Measurements from ENCODE around the gene ATXN7.

The ATXN7 gene

DNA sequence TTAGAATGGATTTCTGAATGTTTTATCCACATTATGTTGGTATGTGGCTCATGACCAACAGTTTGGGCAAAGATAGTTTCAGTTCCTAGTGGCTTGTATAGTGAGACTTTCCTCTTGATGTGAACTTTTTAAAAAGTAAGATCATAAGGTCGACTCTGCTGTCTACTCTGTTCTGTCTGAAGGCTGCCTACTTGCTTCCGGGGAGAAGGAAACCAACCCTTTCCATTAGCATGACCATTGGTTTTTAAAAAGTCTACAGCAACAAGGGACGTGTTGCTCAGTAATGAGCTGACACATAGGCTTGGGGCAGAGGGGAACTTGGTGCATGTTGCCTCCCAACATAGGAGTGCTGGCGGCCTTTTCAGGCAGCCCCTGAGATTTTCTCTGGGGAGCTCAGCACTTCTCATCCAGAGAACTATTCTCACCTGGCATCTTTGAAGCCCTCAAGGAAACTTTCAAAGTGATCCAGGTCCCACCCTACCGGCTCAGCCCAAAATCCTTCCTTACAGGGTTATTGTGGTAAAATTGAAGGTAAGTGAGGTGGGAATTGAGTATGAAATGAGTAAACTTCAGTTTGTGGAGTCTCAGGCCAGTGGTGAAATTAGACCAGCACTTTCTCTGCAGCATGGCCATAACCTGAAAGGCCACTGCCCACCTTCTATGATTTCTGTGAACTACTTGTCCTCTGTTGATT lies 129.0 kb downstream of the ATXN7 start:
- no peak for DNase-seq

DNA sequence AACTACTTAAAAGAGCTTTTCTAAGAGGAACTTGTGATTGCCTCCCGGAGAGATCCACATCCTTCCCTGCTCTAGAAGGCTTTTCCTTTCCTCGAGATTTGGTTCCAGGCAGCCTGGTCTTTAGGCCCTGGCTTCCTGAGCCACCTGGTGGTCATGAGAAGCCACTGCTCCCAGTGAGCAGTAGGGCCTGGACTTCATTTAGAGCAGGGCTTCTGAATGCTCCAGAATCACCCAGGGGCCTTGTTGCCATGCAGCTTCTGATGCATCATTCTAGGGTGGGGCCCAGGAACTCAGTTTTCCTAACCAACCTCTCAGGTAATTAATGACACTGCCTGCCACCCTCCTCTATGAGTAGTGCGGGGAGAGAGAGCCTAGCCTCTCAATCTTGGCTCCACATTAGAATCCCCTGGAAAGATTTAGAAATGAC lies 130.0 kb downstream of the ATXN7 start:
- DNase-seq, result peak; percentile 70

DNA sequence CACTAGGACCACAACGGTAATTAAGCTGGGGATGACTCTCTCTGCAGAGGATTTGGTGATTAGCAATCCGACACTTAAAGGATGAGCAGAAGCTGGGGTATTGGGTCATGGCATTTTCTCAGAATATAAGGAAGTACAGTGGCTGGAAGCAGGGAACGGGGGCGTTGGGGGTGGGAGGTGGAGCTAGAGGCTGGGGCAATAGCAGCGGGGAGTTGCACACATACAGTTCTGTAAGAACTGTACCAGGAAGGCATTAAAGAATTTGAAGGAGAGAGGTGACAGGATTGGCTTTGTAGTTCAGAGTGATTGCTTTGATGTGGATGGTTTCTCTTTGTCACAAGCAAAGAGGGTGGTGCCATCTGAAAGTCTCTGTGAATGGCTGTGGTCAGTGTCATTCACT lies 131.4 kb downstream of the ATXN7 start:
- DNase-seq, result no peak

DNA sequence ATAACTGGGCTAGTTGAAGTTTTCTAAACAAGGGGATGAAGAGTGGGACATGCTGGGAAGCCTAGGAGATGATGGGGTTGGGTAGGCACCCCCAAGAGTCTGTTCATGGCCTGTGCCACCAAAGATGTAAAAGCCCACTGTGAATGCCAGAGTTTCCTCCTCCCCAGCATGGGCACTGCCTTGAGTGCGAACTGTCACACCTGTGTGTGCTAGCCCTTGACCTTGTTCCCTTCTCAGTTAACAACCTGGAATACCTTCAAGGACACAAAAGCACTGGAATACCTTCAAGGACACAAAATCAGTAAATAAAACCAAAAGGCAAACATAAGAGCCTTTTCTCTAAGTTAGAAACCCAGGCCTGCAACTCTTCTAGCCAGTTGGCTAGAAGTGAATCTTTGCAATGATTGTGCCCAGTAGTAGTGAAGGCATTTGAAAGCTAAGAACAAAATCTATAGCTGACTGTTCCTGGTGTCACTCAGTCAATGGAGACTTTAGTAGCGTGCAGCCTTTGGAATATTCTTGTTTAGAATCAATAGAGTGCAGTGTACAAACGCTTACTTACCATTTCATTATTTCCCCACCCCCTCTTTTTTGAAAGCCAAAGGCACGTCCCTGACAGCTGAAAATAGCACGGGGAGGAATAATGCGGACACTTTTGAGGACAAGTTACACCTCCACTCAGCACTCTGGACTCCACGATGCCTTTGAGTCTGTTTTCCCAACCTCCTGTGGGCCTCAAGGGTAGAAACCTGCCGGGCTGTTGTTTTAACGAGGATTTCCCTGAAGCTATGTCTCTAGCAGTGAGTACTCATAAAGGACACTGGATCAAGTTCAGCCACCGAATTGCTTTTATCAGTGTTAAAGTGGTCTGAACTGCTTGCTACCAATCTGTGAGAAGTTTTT lies 135.4 kb downstream of the ATXN7 start:
- no peak for DNase-seq

DNA sequence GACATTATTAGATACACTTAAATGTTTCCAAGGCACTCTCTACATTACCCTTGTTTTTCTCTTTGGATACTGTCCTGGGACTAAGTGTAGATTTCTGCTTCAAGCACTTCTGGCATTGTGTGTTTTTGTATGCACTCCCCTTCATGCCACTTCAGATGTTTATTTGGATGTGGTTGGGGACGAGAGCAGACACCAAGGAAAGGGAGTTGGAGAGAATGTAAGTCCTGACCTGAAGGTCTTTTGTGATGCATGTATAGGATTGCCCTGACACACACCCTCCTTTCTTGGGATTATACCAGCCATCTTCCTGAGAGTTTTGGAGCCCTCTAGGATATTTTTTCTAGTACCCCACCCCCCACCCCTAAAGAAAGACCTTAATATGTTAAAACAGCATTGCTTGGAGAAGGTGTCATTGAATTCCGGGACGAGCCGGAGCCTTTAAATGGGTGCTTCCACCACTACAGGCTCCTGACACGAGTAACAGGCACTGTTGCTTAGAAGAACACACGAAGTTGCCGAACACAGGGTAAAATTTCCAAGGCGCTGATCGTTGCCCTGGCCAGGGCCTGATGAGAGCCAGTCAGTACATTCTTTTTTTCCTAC lies 136.9 kb downstream of the ATXN7 start:
- DNase-seq, result no peak

DNA sequence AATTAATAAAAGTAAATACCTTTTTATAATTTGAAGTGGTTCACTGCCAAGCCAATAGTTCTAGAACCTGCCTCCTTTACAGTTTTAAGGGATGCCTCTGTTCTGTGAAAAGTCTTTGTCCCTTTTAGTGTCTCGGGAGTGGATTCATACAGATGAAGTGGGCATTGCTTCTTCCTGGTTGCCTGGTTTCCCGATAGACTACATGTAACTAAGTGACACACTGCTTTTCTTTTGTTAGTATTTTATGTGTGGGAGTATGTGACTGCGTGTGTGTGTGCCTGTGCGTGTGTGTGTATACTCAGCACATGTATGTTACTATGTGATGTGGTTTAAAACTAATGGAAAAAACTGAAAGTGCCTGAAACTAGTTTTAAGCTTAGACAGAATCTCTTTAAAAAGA lies 138.6 kb downstream of the ATXN7 start:
- no peak for DNase-seq

DNA sequence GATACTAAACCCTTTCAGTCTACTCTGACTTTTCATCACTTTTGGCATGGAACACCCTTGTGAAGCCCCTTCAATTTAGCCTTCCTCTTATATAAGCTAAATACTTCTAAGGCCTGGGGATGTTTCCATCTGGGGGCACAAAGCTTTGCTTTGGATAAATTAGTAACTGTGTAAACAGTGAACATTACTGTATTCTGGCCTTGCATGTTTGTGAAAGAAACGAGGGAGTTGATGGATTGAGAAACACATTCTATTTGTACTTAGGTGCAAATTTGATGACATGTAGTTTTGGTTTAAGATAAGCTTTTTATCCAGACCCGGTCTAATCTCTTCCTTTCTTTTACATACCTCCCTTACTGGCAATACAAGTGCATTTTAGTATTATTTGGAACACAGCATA lies 139.9 kb downstream of the ATXN7 start:
- DNase-seq, result no peak

DNA sequence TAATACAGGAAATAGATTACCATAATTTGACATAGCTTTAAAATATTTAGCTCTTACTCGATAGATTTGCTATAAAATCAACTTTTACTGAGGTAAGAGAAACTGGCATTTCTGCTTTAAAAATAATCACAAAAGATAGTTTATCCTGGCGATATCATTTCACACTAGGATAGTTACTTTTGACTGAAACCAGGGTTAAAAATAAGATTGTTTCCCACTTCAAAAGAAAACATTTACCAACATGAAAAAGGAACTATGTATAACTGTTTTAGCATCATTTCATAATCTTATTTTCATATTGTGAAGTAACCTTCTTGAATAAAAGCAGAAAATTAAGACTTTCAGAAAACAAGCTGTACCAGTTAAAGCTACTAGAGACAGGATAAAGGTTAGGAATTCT lies 144.3 kb downstream of the ATXN7 start:
- no peak for DNase-seq

DNA sequence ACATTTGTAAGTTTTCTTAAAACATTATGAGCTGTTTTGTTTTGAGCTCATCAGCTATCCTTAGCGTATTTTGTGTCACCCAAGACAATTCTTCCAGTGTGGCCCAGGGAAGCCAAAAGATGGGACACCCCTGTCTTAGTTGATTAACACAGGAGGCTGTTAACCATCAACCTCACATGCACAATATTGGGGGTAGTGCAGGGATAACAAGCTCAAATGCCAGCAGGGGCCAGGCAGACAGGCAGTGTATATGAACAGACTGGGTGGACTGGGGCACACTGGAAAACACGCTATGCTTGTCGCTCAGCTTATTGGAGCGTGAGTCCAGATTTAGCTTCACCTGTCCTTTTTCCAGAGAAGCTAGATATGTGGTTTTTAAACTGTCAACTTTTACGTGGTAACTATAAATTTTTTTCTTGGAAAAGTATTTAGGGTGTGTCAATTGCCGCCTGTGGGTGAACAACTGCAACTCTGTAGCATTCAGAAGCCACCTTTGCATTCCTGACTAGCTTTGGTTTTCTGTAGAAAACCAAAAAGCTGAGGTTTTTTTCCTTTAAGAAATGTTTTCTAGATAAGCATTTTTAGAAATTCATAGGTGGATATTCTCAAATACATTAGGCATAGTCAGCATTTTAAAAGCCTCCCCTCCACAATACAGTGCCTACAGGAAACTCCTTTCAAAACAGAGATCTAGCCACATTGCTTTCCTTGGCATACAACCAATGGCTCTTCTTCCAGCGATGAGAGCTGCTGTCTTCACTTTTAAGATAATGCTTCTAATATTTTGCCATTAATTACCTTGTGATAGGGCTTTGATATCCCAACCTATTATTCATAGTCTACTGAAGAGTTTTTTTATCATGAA lies 145.1 kb downstream of the ATXN7 start:
- no peak for DNase-seq

DNA sequence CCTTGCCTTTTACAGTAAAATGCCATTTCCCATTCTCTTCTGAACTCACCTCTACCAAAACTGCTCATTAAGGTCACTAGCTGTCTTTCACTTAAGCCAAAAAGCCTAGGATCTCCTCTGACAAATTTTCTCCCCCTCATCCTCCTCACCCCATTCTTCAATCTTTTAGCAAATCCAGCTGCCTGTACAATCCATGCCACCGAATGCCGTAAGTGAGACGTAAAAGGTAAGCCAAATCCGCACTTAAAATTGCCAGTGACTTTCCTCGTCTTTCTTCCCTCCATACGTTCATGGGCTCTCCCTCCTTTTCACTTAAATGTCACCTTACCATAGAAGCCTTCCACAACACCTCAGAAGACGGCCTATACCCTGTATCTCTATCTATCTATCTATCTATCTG lies 145.9 kb downstream of the ATXN7 start:
- DNase-seq, result no peak

DNA sequence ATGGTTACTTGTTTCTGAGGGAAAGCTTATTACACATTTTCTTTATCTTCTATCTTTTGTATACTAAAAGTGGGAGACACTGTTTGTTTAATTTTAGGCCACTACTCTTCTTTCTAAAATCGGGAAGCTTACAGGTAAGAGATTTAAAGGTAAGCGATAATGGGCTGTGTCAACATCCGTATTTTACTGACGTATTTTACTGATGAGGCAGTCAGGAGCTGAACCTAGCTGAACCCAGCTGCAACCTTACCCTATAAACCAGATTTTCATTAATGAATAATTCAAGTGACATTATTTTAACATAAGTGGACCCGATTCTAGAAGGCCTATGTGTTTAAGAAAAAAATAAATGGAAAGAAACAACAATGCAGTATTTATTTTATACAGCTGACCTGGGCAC lies 146.5 kb downstream of the ATXN7 start:
- DNase-seq, result no peak

DNA sequence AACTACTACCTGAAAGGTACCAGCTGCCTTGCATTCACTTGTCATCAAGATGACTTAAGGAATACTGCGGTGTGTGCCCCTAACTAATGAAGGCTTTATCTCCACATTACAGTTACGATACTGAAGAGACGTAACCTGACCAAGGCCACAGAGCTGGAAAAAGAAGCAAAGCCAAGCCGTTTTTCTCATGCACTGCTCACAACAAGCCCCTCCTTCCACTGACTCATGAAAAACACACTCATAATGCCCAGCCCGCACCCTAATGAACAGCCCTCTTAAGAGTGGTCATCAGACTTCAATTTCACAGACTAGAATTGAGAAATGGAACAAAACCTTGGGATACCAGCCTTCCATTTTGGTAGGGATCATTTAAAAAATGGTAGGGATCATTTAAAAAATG lies 148.0 kb downstream of the ATXN7 start:
- no peak for DNase-seq

DNA sequence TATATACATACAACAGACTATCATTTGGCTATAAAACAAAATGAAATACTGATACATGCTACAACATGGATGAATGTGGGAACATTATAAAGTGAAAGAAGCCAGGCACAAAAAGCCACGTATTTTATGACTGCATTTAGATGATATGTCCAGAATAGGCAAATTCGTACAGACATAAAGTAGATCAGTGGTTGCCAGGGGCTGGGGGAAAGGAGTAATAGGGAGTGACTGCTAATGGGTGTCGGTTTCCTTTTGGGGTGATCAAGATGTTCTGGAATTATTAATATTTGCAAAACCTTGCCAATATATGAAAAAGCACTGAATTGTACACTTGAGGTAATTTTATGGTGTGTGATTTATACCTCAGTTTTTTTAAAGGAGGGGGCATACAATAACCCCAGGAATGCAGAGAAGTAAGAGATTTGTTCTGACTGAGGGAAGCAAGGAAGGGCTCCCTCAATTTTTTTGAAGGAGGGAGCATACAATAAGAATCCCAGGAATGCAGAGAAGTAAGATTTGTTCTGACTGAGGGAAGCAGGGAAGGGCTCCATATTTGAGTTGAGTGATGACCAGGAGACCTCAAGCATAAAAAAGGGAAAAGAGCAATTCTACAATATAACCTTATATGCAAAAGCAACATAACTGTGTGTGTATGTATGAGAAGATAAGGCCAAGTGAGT lies 153.4 kb downstream of the ATXN7 start:
- DNase-seq, result no peak

DNA sequence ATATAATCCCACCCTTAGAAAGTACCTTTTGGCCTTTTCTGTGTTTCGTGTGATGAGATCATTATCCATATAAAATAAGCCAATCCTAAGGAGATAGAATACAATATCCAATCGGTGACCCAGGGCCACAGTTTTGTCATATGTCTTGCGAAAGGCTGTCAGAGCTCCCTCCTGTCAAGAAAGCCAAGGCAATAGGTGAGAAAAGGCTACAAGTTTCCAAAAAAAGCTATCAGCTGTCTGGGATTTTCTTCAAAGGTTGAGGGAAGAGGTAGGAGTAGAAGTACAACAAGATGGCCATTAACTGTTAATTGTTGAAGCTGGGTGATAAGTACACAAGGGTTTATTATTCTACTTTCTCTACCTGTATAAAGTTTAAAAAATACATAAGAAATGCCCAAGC lies 155.6 kb downstream of the ATXN7 start:
- DNase-seq, result no peak

DNA sequence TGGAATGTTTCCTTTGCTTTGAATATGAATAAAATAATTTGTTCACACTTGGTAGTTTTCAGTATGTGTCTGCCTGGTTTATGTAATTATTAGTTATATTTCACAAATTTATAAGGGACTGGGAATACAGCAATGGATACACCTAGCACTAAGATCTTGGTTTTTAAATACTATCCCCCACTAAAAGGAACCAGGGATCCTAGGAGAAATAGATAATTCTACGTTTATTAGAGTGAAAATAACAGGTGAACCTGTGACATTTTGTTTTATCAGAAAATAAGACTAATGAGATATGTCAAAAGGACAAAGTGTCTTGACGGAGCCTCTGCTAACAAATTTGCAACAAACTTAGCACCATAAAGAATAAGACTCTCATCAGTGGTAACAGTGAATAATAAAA lies 156.2 kb downstream of the ATXN7 start:
- DNase-seq, result no peak

DNA sequence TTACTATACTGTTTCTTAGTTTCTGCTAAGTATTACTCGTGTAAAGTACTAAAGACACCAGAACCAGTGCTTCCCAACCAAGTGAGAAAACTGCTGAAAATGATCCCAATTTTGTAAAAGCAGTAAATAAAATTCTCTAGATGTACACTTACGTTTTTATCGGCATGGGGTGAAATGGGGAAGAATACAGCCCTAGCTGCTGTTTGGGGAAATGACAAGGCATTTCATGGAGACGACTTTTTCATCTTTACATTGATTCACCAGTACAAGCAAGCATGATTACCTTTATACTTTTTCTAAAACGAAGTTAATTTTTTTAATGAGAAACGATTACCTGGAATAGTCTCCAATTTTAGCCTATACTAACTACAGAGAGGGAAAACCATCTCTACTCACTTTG lies 158.3 kb downstream of the ATXN7 start:
- DNase-seq, result no peak

DNA sequence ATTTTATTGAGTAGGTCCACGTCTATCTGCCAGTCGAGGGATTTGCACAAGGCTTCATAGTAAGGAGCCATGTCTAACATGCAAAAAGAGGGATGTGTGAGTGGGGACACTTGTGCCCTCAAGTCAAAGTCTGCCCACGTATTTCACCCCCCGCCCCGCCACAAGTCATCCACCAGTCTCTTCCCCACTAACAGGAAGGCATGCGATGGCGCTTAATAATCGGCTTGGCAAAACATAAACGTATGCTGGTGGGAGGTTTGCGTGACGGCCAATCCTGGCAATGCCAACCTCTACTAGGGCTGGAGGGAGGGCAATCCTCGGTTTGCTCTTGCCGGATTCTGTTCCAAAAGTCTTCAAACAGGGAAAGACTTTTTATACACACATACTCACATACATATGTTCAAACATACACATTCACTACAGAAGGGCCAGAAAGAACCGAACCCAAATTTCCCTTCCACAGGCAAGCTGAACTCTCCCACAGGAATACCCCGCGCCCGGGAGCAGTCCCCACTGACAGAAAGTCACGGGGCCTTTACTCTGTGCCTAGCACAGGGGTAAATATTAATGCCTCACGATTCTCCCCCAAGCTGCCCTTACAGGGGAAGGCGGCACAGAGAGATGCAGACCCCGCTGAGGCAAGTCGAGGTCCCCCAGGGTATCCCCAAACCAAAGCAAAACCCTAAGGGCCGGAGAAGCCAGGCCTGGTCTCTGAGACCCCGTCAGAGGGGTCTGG lies 159.0 kb downstream of the ATXN7 start:
- DNase-seq, result no peak

DNA sequence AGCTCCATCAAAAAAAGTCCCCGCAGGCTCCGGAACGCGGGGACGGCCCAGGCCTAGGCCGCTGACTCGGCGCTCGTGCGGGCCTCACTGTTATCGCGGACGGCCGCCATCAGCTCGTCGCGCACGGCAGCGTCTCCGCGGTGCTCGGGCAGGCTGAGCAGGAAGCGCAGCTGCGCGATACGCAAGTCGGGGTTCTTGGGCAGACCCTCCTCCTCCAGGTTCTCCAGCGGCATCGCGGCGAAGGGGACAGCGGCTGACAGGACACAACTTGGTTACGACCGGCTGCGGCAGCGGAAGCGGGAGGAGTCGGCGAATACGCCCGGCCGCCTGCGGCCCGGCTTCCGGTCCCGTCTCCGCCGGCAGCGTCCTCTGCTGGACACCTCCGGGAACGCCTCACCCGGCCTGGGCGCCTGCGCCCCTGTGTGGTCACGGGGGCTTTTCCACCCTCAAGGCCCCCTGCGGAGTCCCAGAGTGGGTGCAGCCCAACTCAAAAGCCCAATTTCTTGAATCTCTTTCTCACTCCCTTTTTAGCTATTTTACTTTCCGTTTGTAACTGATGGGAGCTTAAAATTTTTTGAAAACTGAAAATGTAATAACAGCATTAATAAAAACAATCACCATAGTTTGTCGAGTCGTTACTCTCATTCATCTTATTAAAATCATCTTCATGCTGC lies 159.7 kb downstream of the ATXN7 start, which contains the start of gene PSMD6:
Gene PSMD6 (minus strand): TSS at position 308 of the 674 bp plus-strand sequence. CDS start 75 bp downstream, at position 233.
- DNase-seq, result peak; percentile 94

DNA sequence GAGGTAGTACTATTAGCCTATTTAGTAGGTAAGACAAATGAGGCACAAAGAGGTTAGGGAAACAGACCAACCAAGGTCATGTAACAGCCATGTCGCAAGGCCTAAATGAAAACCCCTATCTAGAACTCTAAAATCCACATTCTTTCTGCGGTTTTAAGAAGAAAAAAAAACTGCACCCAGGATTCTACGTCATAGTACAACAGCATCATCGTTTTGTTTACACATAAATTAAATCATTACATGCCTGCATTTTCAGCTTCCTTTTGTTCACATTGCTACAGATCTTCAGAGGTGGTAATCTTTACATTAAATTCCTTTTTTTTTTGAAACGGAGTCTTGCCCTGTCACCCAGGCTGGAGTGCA lies 160.2 kb downstream of the ATXN7 start:
- no peak for DNase-seq

DNA sequence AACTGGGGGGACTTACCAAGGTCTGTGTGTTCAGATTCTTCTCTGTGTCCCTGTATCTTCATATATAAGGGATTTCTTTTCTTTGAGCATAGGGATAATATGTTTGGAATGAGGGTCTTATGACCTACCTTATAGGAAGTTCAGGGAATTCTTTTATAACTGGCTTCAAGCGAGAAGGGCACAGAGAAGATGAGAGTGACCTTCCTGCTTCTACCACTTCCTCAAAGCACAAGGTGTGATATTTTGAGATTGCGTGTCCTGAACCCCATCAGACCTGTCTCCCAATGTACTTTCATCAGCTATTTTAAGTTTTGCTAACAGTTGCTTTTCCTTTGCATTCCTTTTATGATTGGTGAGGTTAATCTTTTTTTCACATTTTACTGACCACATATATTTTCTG lies 162.7 kb downstream of the ATXN7 start:
- no peak for DNase-seq

DNA sequence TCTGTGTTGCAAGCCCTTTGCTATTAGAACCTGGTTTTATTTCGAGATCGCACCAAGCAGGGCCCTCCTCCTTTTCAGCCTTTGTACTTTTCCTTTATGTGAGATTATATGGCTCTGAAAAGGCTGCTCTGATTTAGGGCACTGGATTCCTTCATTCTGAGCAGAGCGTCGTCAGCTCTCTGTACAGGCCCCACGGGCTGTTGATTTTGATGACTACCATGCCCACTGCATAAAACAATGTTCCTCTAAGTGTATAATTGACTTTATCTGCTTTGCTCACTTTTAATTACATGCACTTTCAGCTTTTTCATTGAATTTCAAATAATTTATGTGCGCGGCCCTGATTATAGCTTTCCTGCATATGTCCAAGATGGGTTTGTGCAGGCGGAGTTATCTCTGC lies 164.0 kb downstream of the ATXN7 start:
- no peak for DNase-seq
